CD4-positive, alpha-beta T cell treated with Interleukin-4 for 4 hours (primary cell): ENCODE measurements around the gene NAGS.
"Not testable (repeated sequence)": the region's sequence is repeated elsewhere in the genome, so short reads cannot be mapped to it uniquely, and the experiment has no call there.

Source experiments
- DNase-seq: peaks from one replicate; pipeline ENCODE4 v3.0.0-alpha.2; 2020

NAGS gene

GRCh38 chr17:43986225-43986981, 18.0 kb upstream of the NAGS start:
- no peak for DNase-seq

DNA sequence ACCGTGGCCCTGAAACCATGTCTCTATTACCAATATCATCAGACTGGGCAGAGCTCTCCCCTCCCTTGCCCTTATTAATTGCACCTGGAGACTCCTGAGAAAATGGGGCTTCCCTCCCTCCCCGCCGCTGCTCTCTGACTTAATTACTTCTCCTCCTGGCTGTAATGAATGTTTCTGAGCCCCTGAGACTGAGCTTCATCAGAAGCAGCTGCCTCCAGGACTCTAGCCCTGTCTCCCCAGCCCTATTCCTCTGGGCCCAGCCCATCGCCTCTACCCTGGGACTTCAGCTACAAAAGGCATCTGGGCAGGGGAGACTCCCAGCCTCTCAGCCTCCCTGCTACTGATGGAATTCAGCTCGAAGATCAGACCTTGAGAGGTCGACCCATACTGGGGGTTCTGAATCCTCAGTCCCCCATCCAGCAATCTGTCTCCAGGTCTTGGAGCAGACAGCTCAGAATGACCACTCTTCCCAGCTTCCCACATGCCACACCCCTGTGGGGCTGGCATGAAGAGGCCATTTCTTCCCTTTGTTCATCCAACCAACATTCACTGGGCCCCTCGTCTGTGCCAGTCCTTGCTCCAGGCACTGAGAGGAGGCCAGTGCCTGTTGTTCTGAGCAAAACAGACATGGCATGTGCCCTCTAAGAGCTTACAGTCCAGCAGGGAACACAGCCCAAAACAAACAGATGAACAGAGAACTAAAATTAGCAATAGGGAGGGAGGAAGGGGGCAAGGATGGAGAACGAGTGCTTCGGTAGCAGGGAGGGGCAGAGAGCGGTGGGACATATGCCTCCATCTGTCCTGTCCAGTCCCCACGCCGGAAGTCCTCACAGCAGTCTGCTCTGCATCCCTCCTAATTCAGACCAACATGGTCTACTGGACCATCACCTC, 17.0 kb upstream of the NAGS start:
- DNase-seq: no peak

DNA sequence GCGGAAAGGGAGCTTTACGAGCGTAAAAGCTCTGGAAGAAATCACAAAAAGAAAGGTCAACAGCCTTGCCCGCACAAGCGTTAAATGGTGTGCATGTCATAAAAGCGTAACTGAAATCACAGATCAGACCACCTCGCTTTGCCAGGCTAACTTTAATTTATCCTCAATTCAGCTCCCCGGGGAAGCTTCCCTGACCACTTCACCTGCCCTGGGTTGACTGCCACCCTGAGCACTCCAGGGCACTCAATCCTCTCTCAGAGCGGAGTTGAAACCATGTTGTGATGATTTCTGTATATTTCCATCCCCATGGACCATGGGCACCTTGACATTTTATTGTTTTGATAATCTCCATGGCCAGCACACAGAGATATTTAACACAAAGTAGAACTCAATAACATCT, 16.1 kb upstream of the NAGS start:
- DNase-seq: no peak

DNA sequence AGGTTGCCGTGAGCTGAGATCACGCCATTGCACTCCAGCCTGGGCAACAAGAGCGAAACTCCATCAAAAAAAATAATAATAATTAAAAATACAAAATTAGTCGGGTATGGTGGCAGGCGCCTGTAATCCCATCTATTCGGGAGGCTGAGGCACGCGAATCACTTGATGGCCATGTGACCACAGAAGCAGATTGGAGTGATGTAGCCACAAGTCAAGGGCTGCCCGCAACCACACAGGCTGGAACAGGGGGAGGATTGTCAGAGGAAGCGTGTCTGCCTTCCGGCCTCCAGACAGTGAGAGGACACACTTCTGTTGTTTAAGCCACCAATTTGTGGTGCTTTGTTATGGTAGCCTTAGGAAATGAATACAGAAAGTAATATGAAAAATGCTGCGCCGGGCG, 11.8 kb upstream of the NAGS start:
- no peak for DNase-seq

DNA sequence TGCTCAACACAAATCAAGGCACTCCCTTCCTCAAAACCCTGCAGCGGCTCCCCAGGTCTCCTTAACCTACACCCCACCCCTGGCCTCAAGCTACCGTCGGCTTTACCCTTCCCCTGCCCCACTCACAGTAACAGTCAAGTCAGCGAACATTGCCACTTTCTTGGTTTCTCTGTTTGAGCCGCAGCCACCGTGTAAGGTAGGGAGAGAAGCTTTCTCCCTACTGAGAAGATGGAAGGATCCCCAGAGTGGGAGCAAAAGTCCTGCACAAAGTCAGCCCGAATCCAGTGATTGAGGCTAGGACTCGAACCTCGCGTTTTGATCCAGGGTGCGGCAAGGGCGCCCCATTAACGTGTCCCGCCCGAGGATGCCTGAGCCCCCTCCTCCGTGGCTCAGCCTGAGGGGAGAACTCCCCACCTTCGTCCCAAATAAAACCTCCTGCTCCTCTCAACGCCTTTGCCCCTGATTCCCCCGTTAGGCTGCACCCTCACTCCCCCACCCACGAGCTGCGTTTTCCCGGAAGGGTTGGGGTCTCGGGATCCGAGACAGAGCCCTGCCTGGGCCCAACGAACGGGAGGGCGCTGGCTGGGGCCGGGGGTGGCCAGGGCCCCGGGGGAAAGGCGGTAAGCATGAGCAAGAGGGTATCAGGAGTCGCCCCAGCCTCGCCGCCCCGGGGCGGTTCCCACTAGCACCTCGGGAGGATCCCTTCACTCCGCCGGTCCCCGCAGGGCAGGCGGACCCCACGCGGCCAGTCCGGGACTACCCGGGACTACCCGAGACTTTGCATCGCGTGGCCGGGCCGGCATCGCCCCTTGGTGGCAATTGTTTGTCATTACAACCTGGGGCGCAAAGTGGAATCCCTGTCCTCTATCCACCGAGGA, 9.9 kb upstream of the NAGS start:
- peak; percentile 52 for DNase-seq

DNA sequence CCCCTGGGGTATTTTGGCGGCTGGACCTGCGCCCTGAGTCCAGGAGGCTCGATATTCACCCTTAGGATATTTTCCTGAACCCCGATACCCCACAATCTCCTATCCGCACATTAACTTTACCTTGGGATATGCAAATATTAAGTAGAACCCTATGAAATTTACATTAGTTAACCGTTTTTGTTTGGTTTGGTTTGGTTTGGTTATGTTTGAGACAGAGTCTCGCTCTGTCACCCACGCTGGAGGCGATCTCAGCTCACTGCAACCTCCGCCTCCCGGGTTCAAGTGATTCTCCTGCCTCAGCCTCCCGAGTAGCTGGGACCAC, 9.3 kb upstream of the NAGS start:
- no peak for DNase-seq

DNA sequence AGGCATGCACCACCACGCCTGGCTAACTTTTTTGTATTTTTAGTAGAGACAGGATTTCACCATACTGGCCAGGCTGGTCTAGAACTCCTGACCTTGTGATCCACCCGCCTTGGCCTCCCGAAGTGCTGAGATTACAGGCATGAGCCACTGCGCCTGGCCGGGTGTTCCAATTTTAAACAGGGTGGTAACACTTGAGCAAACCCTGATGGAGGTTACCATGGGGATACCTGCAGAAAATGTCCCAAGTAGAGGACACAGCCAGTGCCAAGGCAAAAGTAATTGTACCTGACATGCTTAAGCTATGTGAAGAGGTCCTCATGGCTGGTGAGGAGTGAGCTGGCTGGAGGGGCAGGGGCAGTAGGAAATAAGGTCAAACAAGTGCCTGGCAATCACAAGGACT, 7.2 kb upstream of the NAGS start:
- DNase-seq: not testable (repeated sequence)

GRCh38 chr17:43998552-43998951, 5.9 kb upstream of the NAGS start:
- no peak for DNase-seq

DNA sequence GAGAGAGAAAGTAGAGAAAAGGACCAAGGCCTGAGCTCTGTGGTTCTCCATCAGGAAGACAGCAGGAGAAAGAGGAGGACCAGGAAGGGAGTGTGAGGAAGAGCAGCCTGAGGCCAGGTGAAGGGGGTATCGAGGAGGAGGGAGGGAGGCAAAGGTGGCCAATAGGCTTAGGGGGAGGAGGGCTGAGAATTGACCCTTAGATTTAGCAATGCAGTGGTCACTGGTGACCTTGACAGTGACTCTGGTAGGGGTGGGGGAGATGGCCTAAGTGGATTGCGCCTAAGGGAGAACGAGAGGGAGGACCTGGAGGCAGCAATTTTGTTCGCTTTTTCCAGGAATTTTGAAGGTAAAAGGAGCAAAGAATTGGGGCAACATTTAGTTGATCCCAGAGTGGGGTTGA, 5.4 kb upstream of the NAGS start:
- DNase-seq: no peak

DNA sequence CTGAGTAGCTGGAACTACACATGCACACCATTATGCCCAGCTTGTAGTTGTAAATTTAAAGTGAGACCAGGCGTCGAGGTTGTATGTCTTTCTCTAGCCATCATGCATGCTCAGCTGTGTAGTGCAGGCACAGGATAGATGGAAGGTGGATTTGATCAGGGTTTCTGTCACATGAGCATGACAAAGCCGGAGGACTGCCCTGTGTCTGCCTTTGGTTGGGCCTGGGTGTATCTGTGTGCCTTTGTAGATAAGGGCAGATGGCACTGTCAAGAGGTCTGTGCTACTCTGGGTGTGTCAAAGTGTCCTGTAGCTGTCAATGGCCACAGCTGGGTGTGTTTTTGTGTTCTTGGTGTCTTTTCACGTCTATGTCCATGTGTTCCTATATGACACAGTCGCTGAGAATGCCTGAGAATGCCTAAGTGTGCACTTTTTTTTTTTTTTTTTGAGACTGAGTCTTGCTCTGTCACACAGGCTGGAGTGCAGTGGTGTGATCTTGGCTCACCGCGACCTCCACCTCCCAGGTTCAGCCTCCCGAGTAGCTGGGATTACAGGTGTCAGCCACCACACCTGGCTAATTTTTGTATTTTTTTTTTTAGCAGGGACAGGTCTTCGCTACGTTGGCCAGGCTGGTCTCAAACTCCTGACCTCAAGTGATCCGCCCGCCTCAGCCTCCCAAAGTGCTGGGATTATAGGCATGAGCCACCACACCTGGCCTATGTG, 4.1 kb upstream of the NAGS start:
- no peak for DNase-seq

GRCh38 chr17:44000871-44001460, 3.5 kb upstream of the NAGS start:
- DNase-seq: no peak

DNA sequence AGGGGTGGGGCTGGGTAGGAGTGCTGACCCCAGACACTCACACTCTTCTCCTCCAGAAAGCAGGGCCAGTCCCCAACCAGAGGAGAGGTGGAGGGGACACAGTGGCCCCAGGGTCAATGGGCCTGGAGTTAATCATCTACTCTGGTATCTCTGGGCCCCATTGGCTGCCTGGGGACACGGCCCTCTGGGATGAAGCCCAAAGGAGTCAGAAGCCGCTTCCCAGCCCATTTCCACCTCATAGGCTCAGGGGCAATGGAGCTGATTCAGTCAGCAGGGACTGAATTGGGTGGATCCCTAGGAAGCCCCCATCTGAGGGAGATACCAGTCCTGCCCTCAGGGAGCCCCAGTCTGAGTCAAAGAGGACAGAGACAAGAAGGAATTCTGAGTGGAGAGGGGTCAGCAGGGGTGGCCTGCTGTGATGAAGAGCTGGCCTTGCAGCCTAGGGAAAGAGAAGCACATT, 2.9 kb upstream of the NAGS start:
- no peak for DNase-seq

GRCh38 chr17:44002141-44002848, 2.1 kb upstream of the NAGS start:
- DNase-seq: no peak

DNA sequence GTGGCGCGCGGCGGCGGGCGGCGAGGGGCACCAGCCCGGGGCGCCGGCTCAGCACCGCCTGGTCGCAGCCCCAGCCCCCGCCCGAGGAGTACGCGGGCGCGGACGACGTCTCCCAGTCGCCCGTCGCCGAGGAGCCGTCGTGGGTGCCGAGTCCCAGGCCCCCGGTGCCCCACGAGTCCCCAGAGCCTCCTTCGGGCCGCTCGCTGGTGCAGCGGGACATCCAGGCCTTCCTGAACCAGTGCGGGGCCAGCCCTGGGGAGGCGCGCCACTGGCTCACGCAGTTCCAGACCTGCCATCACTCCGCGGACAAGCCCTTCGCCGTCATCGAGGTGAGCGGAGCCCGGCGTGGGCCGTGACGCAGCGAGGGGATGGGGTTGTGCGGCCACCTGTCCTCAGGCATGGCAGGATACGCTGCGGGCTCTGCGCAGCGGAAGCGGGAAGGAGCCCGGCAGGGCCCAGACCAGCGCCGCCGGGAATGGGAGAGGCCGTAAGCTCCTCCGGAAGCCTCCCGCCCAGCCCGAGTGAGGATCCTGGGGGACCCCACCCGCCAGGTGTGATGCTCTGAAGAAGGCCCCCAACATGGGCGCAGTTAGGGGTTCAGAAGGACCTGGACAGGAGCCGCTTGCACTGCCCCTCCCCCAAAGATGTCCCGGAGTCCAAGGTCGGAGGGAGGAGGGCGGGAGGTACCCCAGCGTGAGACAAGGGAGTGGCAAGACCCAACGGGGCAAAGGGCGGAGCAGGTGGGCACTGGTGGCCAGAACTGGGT, 522 bp downstream of the NAGS start:
- no peak for DNase-seq

DNA sequence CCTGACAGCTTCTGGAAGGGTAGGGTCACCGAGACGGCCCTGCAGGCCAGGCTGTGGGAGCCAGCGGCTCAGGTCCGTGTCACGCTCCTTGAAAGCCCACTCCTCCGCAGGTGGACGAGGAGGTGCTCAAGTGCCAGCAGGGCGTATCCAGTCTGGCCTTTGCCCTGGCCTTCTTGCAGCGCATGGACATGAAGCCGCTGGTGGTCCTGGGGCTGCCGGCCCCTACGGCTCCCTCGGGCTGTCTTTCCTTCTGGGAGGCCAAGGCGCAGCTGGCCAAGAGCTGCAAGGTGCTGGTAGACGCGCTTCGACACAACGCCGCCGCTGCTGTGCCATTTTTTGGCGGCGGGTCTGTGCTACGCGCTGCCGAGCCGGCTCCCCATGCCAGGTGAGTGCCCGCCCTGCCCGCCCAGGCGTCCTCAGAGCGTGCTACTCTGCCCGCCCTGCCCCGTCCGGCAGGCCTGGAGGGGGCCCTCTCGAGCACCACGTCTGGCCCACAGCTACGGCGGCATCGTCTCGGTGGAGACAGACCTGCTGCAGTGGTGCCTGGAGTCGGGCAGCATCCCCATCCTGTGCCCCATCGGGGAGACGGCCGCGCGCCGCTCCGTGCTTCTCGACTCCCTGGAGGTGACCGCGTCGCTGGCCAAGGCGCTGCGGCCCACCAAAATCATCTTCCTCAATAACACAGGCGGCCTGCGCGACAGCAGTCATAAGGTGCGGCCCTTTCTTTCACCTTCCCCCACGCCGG, 1.3 kb downstream of the NAGS start:
- DNase-seq: peak; percentile 25

DNA sequence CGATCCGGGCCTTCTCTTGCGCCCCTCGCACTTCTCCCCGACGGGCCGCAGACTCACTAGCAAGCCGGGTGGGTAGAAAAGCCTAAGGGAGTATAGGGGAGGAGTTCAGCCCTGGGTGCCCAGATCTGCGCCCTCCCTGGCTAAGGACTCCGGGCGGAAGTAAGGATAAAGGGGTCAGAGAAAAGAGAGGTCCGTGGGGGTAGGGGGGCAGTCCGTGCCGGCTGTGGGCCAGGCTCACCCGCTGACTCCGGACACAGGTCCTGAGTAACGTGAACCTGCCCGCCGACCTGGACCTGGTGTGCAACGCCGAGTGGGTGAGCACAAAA, 1.8 kb downstream of the NAGS start:
- DNase-seq: peak; percentile 11

DNA sequence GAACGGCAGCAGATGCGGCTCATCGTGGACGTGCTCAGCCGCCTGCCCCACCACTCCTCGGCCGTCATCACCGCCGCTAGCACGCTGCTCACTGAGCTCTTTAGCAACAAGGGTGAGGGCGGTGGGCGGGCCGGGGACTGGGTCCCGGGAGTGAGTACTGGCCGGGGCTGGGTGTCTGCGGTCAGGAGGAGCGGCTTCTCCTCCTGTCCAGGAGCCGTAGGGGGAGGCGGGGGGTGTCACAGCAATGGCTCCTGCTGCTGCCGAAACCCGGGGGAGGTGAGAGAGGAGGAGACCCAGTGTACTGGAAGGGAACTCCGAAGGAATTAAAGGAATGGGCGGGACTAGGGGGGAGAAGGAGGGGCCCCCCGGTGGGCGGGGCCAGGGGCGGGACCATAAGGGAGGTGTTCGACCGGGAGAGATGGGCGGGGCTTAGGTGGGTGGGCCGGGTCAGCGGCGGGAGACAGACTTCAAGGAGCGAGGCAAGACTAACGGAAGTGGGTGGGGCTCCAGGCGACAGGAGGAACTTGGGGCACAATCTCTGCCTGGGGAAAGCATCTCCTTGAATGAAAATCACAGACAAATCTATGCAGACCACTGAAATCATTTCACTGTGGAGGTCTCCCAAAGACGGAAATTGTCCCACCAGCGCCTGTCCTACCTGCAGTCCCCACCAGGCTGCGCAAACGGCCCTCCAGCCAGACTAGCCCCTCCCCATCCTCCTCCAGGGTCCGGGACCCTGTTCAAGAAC, 2.4 kb downstream of the NAGS start:
- peak; percentile 97 for DNase-seq

DNA sequence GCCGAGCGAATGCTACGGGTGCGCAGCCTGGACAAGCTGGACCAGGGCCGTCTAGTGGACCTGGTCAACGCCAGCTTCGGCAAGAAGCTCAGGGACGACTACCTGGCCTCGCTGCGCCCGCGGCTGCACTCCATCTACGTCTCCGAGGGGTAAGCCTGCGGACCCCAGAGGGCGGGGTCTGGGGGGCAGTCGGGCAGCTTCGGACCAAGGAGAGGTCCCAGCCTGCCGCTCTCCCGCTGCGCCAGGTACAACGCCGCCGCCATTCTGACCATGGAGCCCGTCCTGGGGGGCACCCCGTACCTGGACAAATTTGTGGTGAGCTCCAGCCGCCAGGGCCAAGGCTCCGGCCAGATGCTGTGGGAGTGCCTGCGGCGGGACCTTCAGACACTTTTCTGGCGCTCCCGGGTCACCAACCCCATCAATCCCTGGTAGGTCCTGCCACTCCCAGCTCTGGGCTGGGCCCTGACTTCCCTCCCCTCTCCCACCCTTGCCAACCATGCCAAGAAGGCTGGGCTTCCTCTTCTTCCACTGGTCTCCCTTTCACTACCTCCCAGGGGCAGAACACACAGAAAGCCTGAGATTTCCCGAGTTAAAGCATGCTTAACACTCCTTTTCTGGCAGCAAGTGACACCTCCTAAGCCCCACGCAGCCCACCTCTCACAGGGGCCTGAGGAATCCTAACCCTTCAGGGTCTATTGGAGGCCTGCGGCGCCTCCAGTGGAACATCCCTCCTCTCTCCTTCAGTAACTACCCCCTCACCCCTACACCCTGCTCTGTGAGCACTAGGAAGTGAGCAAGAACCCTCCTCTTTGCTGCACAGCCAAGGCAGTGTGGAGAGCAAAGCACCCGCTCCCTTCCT, 3.2 kb downstream of the NAGS start:
- no peak for DNase-seq
